Germinal center (tissue), 1 donor: ENCODE results near the gene SURF2.
"Not testable (repeated sequence)": the region's sequence is repeated elsewhere in the genome, so short reads cannot be mapped to it uniquely, and the experiment has no call there.

Source experiments
- DNase-seq: peaks from one replicate; pipeline ENCODE4 v3.0.0; 2012; ENCODE audit warnings: mixed read lengths, low spot score

Gene SURF2

DNA sequence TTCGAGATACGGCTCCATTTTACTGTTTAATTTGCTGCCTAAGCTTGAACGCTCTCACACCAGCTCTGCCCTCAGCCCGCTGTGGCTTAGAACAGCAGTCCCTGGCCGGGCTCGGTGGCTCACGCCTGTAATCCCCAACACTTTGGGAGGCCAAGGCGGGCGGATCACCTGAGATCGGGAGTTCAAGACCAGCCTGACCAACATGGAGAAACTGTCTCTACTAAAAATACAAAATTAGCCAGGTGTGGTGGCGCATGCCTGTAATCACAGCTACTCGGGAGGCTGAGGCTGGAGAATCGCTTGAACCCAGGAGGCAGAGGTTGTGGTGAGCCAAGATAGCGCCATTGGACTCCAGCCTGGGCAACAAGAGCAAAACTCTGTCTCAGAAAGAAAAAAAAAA is 20.9 kb downstream of the SURF2 start:
- not testable (repeated sequence) for DNase-seq

DNA sequence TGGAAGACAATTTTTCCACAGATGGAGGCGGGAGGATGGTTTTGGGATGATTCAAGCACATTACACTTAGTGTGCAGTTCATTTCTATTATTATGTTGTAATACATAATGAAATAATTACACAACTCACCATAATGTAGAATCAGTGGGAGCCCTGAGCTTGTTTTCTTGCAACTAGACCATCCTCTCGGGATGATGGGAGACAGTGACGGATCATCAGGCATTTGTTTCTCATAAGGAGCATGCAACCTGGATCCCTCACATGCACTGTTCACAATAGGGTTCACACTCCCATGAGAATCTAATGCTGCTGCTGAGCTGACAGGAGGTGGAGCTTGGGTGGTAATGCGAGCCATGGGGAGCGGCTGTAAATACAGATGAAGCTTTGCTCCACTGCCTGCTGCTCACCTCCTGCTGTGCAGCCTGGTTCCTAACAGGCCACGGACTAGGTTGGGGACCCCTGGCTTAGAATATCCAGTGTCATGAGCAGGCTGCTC is 21.4 kb downstream of the SURF2 start:
- no peak for DNase-seq

DNA sequence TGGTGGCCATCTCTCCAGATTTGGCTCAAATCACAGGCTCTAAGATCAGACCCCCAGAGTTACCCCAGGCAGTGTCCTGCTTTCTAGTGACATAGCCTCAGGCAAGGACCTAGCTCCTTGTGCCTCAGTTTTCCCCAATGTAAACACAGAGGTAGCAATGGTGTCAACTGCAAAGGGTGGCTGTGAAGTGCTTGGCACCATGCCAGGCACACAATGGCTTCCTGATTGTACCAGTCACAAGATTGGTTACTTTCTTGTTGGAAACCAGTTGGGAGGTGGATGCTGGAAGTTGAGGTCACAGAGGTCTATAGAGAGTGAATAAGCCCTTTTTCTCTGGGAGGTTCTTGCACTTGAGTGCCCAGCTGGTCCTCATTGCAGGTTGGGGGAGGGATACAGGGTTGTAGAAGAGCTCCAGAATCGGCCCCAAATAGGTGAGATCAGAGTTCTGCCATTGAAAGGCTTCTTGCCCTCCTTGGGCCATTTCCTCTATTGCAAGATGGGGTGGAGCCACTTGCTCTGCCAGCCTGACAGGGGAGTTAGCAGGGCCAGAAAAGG is 22.1 kb downstream of the SURF2 start:
- no peak for DNase-seq

DNA sequence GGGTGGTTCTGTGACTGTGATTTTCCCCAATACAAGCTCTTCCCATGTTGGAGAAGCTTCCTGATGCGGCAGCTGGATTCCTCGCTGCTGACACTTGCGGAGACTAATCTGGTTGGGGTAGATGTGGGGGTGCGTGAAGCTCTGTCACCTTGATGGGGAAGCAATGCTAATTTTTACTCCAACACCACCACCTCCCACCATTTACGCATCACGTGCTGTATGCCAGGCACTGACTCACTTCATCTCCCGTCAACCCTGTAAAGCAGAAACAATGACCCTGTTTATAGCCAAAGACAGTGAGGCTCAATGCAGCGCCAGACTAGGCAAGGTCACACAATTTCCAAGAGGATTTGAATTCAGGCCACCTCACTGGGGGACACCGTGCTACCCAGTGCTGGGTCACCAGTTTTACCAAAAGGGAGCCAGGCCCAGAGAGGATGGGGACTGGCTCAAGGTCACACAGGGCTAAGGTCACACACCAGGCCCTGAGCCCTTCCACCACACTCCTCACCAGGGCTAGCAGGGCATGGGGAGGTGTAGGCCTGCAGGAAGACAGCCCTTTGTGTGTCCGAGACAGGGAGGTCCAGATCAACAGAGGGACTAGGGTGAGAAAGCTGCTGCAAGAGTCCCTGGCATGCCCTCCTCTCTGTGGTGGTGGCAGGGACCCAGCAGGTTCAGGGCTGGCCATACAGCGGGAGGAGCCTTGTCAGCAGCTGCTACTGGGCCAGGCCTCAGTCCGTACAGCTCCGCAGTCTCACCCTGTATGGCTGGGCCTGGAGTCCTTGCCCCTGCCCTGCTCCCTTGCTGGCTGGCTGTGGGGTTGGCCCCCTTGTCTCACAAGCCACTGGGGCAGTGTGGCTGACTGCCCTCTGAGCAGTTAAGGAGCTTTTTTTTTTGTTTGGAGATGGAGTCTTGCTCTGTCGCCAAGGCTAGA is 23.1 kb downstream of the SURF2 start:
- DNase-seq: no peak

DNA sequence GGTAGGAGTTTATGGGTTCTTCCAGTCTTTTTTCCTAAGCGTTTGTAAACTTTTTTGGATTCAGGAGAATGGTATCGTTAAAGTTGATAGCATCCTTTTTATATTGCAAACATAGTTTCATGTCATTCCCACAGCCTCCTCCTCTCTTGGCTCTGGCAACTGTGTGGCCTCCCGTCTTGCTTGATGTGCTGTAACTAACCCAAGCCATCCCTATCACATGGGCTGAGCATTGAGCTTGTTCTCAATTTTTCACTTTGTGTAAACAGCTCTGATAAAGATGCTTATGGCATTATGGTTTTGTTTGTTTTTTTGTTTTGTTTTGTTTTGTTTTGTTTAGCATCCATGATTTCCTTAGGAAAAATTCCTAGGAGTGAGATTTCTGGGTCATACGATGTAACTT is 24.4 kb downstream of the SURF2 start:
- no peak for DNase-seq

DNA sequence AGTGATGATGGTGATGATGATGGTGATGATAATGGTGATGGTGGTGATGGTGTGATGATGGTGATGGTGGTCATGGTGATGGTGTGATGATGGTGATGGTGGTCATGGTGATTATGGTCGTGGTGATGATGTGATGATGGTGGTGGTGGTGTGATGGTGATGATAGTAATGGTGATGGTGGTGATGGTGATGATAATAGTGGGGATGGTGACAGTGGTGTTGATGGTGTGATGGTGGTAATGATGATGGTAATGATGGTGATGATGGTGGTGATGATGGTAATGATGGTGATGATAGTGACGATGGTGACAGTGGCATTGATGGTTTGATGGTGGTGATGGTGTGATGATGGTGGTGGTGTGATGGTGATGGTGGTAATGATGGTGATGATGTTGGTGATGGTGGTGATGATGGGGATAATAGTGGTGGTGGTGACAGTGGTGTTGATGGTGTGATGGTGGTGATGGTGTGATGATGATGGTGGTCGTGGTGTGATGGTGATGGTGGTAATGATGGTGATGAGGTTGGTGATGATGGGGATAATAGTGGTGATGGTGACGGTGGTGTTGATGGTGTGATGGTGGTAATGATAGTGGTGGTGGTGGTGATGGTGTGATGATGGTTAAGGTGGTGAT is 26.3 kb downstream of the SURF2 start:
- DNase-seq: no peak

DNA sequence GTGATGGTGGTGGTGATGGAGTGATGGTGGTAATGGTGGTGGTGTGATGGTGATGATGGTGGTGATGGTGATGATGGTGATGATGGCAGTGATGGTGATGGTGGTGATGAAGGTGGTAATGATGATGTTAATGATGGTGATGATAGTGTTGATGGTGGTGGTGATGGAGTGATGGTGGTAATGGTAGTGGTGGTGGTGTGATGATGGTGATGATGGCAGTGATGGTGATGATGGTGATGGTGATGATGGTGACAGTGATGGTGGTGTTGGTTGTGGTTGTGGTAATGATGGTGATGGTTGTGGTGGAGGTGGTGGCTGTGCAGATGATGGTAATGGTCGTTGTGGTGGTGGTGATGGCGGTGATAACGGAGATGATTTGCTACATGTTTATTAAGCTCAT is 27.1 kb downstream of the SURF2 start:
- no peak for DNase-seq

DNA sequence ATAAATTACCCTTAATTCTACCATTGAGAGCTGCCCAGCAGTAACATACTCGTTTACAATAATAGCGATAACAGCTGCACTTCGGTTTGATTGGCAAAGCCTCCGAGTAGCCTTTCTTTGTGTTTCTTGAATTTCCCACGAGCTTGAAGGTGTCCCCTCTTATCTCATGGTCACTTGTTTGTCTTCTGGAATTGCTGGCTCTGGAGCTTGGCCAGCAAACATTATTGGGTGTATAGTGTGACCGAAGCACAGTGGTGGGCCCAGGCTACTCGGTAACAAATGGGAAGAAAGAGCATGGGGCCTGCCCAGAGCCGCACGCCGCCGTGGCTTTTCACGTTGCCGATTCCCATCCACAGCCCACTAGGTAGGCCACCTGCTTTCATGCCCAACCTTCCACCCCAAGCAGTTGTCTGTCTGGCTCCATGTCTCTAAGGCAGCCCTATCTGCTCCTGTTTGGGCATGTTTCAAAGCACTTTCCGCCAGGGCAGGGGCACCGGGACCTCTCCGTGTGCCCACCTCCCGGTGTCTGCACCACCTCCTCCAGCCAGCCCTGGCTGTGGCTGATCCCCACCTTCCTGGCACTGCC is 28.5 kb downstream of the SURF2 start:
- DNase-seq: no peak

DNA sequence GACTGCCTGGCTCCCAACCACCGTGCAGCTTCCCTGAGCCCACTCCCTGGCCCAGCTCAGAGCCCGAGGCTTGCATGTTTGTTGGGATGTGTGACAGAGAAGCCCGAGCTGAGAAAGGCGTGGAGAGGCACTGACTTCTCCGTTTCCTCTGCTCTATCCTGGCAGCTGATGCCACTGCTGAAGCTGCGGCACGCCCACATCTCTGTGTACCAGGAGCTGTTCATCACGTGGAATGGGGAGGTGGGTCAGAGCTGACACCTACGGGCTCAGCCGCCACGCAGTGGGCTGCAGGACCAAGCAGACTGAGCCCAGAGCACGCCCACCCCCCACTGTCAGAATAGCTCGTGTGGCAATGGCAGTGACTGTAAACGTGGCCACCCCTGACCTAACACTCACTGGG is 29.1 kb downstream of the SURF2 start:
- no peak for DNase-seq

DNA sequence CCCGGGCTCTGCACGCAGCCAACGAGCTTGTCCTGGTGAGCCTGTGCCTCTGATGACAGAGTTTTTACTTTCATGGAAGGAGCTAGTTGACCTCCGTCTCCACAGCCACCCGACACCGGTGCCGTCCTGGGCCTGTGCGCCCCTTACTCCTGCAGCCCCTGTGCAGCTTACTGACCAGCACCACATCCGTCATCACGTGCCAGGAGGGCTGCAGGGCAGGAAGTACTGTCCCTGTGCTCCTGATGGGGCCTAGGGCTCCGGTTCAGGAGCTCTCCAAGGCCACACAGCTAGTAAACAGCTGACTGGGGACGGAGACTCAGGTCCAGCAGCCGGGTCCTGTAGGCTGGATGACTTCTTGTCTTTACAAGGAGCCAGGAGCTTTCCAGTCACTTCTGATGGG is 30.0 kb downstream of the SURF2 start:
- no peak for DNase-seq

DNA sequence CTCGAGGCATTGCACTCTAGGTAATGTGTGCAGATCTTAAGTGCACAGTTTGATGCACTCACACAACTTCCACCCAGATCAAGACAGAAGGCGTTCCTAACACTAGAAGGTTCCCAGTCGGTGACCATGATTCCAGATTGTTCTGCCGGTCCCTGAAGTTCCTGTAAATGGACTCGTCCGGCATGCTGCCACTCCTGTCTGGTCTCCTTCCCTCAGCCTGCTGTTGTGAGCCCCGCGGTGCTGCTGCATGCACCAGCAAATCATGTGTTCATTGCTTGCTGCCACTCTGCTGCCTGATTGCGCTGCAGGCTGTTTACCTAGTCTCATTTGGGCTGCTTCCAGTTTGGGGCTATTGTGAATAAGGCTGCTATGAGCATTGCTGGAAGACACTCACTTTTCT is 31.3 kb downstream of the SURF2 start:
- no peak for DNase-seq

DNA sequence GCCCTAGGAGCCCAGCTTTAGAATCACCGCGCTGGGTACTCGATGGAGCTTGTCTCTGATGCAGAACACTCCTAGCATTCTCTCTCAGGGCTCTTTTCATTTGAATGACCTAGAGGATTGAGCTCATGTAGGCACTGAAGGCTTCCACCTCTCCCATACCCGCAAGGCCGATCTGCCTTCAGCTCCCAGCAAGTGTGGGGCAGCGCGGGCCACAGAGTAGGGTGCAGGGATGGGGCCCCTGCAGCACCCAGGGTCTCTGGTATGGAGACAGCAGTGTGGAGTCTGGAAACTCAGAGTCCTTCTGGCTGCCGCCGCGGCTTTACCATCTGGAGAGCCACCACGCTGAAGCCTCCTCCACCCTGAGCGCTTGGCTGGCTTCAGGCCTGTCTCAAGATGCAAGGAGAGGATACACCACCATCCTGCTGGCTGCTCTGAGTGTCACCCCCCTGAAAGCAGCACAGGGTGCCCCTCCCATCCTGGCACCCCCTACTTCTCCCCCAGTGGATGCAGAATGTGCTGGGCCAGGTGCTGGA is 32.7 kb downstream of the SURF2 start:
- DNase-seq: no peak

DNA sequence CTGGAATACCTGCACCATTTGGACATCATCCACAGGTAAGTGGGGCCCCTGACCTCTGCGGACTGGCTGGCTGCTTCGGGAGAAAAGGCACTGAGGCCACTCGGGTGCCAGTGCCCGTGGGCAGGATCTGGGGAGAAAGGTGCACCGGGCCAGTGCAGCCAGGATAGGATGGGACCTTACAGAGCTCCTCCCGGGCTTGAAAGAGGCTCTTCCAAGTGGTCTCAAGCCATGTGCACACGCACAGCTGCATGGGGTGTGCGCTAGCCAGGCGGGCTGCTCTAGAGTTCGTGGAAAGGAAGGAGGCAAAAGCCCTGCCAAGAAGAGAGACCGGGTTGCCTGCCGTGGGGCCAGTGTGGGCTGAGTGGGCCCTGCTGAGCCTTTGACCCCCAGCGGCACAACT is 33.2 kb downstream of the SURF2 start:
- no peak for DNase-seq

DNA sequence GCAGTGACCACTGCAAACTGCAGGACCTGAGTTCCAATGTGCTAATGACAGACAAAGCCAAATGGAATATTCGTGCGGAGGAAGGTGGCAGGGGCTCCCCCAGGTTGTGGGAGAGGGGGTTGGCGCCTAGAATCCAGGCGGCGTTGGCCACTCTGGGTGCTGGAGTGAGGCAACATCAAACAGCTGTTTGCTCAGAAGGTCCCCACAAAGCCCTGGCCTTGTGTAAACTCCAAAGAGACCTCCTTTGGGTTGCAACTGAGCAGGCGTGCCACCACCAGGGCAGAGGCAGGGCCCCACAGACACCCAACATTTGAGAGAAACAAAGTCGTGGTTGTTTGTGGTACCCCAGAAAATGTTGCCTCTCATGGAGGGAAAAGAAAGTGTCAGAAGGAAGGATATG is 34.4 kb downstream of the SURF2 start:
- no peak for DNase-seq

DNA sequence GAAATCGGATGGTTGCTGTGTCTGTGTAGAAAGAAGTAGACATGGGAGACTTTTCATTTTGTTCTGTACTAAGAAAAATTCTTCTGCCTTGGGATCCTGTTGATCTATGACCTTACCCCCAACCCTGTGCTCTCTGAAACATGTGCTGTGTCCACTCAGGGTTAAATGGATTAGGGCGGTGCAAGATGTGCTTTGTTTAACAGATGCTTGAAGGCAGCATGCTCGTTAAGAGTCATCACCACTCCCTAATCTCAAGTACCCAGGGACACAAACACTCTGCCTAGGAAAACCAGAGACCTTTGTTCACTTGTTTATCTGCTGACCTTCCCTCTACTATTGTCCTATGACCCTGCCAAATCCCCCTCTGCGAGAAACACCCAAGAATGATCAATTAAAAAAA is 35.1 kb downstream of the SURF2 start:
- not testable (repeated sequence) for DNase-seq

DNA sequence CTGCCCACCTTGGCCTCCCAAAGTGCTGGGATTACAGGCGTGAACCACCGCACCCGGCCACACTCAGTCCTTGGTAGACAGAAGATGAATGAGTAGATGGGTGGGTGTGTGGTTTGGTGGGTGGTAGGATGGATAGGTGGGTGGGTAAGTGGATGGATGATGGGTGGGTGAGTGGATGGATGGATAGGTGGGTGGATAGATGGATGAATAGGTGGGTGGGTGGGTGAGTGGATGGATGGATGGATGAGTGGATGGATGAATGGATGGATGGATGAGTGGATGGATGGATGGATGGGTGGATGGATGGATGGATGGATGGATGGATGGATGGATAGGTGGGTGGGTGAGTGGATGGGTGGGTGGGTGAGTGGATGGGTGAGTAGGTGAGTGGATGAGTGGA is 36.0 kb downstream of the SURF2 start:
- not testable (repeated sequence) for DNase-seq

DNA sequence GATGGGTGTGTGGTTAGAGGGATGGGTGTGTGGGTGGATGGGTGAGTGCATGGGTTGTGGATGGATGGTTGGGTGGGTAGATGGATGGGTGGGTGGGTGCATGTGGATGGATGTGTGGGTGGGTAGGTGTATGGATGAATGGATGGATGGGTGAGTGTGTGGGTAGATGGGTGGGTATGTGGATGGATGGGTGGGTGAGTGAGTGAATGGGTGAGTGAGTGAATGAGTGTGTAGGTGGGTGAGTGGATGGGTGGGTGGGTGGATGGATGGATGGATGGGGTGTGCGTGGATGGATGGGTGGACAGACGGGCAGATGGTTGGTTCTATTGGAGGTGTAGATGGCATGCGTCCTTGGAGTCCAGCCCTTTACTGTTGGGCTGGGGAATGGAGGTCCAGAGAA is 37.0 kb downstream of the SURF2 start:
- DNase-seq: no peak

DNA sequence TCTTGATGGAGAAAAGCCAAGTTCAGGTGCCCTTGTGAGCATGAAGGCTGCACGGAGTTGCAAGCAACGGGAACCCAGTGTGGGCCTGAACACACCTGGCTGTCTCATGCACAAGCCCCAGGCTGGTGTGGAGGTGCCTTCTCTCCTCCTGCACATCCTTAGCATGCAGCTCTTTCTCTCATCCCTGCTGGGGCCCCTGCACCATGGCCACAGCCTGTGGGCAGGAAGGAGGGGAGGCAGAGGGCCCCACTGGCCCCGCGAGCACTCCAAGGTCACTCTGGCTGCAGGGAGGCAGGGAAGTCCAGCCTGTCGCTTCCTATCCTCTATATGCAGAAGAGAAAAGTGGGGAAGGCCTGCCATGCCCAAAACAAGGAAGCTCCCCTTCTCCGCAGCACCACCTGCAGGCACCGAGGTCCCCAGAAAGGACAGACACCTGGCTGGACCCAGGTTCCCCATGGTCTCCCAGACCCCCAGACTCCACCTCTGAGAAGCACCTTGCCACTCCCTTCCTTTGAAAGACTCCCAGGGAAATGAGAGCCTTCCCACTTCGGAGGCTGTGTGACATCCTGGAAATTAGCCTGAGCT is 38.4 kb downstream of the SURF2 start:
- no peak for DNase-seq

DNA sequence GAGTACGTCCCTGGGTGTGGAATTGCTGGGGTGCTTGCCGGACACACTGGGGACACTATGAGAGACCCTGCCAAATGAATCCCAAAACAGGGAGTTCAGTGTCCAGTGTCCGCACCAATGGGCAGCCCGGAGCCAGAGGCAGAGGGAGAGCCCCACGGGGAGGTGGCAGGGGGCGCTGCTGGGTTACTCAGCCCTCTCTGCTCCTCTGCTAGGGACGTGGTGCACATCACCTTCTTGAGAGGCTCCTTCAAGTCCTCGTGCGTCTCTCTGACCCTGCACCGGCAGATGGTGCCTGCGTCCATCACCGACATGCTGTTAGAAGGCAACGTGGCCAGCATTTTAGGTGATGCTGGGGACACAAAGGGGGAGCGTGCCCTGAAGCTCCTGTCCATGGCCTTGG is 40.6 kb downstream of the SURF2 start:
- DNase-seq: no peak

DNA sequence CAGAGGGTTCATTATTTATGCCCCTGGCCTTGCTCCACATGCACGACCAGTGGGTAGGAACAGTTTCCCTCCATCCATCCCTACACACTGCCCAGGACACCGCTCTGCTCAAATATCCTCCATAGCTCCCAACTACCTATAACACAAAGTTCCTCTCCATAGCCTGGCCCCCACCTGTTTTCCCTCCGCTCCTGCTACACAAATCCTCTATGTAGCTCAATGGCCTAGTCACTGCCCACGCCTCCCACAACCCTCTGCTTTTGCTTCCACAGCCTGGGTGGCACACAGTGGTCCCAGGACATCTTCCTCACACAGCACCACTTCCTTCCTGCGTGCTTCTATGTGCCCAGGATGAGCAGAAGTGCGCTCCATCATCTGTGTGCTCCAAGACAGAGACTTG is 41.0 kb downstream of the SURF2 start:
- no peak for DNase-seq

DNA sequence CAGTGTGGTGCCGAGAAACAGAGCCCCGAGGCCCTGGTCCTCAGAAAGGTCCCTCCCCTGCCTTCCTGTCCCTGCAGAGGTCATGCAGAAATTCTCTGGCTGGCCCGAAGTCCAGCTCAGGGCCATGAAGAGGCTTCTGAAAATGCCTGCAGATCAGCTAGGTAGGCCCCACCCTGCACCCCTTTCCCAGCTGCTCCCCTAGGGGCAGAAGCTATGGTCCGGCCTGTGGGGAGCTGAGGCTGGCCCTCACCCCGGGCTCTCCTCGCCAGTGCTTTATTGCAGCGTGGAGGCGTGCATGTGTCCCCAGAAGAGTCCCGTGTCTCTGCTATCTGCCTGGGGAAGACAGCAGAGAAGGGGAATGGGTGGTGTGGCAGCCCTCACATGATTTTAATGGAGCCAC is 41.5 kb downstream of the SURF2 start:
- no peak for DNase-seq

DNA sequence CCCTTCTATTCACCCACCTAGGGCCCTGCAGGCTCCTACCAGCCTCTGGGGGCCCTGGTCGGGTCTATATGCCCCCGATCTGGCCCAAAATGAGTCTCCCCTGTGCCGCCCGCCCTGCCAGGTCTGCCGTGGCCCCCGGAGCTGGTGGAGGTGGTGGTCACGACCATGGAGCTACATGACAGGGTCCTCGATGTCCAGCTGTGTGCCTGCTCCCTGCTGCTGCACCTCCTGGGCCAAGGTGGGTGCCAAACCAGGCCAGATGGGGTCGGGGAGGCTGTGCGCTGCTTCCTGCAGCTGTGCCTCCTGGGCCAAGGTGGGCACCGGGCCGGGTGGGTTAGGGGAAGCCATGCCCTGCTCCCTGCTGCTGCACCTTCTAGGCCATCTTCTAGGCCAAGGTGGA is 43.9 kb downstream of the SURF2 start:
- no peak for DNase-seq
